Measurements from ENCODE around the gene PTP4A1.

- TF ChIP-seq CTCF (IDR thresholded peaks at IDR 0.05) (no peak), REST (IDR thresholded peaks at IDR 0.05; ENCODE audit: insufficient read depth in 1 of 2, low read depth in 2 of 2, low read length in 1 of 2) (no peak)
Observed at GRCh38 chr6:63572747-63573075, 431 bp downstream of the PTP4A1 start.

Measured in Panc1 (cell line).